BLaER1 treated with 17β-estradiol and CSF1 and Interleukin-3, amounts not matched to agents 10 nM and 100 nM (cell line): Measurements from ENCODE around the gene MTMR10.

Source experiments
- H3K27ac ChIP-seq, 11 experiments: shearing (Covaris generic); formaldehyde crosslinking; 2 replicates each; pipeline ENCODE4 v1.8.1; 2022
- H3K27me3 ChIP-seq, 11 experiments: shearing (Covaris generic); formaldehyde crosslinking; 2 replicates each; pipeline ENCODE4 v1.8.1; 2022
- H3K36me3 ChIP-seq, 11 experiments: shearing (Covaris generic); formaldehyde crosslinking; 2 replicates each; pipeline ENCODE4 v1.8.1; 2022
- H3K4me1 ChIP-seq, 10 experiments: shearing (Covaris generic); formaldehyde crosslinking; 2 replicates each; pipeline ENCODE4 v1.8.1; 2022
- H3K4me2 ChIP-seq, 11 experiments: shearing (Covaris generic); formaldehyde crosslinking; 2 replicates each; pipeline ENCODE4 v1.8.1; 2022
- H3K4me3 ChIP-seq, 10 experiments: shearing (Covaris generic); formaldehyde crosslinking; 2 replicates each; pipeline ENCODE4 v1.8.1; 2022
- H3K9ac ChIP-seq, 11 experiments: shearing (Covaris generic); formaldehyde crosslinking; 2 replicates each; pipeline ENCODE4 v1.8.1; 2022
- H3K9me3 ChIP-seq, 11 experiments: shearing (Covaris generic); formaldehyde crosslinking; replicated peaks in 1 of 11; 2 replicates each; pipeline ENCODE4 v1.8.1; 2022
- H4K20me1 ChIP-seq, 11 experiments: shearing (Covaris generic); formaldehyde crosslinking; 2 replicates each; pipeline ENCODE4 v1.8.1; 2022
- Cebpa-rat ChIP-seq, 11 experiments: shearing (Covaris generic); IDR thresholded peaks; 2 replicates each; pipeline ENCODE4 v1.8.1; 2022

The MTMR10 gene

GRCh38 chr15:31031471-31032067 is 40.1 kb upstream of the MTMR10 start:
- Histone ChIP-seq H3K4me3 (no peak overlapping the region), H3K27ac (no peak overlapping the region)

GRCh38 chr15:31027910-31028578 is 36.6 kb upstream of the MTMR10 start:
- peaks cover 0 to 6% (median 5%) of the 10 kb centered on the region in 10 experiments; a peak in 12 of 20 replicates for H3K4me1 ChIP-seq
- H4K20me1 ChIP-seq, result no peaks in the 10 kb centered on the region
- H3K27me3 ChIP-seq, result no peaks in the 10 kb centered on the region
- H3K9me3 ChIP-seq, result no peaks in the 10 kb centered on the region
- H3K36me3 ChIP-seq, result no peaks in the 10 kb centered on the region
- no peak overlapping the region for H3K9ac ChIP-seq
- H3K4me3 ChIP-seq, result no peak overlapping the region
- no peak for TF ChIP-seq Cebpa-rat (IDR thresholded peaks at IDR 0.05)
- H3K4me2 ChIP-seq, result no peak overlapping the region
- no peak overlapping the region for H3K27ac ChIP-seq

More at GRCh38 chr15:31031471-31032067, 40.1 kb upstream of the MTMR10 start:
- no peak for TF ChIP-seq Cebpa-rat (IDR thresholded peaks at IDR 0.05)
- Histone ChIP-seq H3K9me3 (no peaks in the 10 kb centered on the region), H3K36me3 (no peaks in the 10 kb centered on the region), H3K4me1 (no peaks in the 10 kb centered on the region; a peak in 1 of 20 replicates), H3K27me3 (no peaks in the 10 kb centered on the region), H3K9ac (no peak overlapping the region), H4K20me1 (no peaks in the 10 kb centered on the region), H3K4me2 (no peak overlapping the region)

- H4K20me1 ChIP-seq, result no peaks in the 10 kb centered on the region
- H3K4me3 ChIP-seq, result no peak overlapping the region
- H3K27ac ChIP-seq, result no peak overlapping the region
- TF ChIP-seq Cebpa-rat (IDR thresholded peaks at IDR 0.05), result no peak
- H3K27me3 ChIP-seq, result no peaks in the 10 kb centered on the region
- no peaks in the 10 kb centered on the region for H3K36me3 ChIP-seq
- no peak overlapping the region for H3K4me2 ChIP-seq
- peaks cover 0 to 11% (median 8%) of the 10 kb centered on the region in 10 experiments; a peak in 12 of 20 replicates for H3K4me1 ChIP-seq
- no peak overlapping the region for H3K9ac ChIP-seq
- H3K9me3 ChIP-seq, result peaks cover 0 to 3% (median 0%) of the 10 kb centered on the region in 11 experiments; a peak in 2 of 22 replicates
Measured at GRCh38 chr15:31025996-31026395, 34.6 kb upstream of the MTMR10 start.

- Histone ChIP-seq H3K27me3 (no peaks in the 10 kb centered on the region), H3K4me2 (no peak overlapping the region), H3K9ac (no peak overlapping the region), H4K20me1 (no peaks in the 10 kb centered on the region), H3K36me3 (no peaks in the 10 kb centered on the region), H3K27ac (no peak overlapping the region), H3K4me1 (peaks cover 0 to 11% (median 8%) of the 10 kb centered on the region in 10 experiments; a peak in 12 of 20 replicates), H3K4me3 (no peak overlapping the region), H3K9me3 (peaks cover 0 to 3% (median 0%) of the 10 kb centered on the region in 11 experiments; a peak in 2 of 22 replicates)
- no peak for TF ChIP-seq Cebpa-rat (IDR thresholded peaks at IDR 0.05)
Measured at GRCh38 chr15:31024979-31025378, 33.6 kb upstream of the MTMR10 start.

GRCh38 chr15:31024330-31024729 is 32.9 kb upstream of the MTMR10 start:
- Histone ChIP-seq H3K36me3 (no peaks in the 10 kb centered on the region), H3K4me2 (no peak overlapping the region), H3K4me3 (no peak overlapping the region), H3K9ac (no peak overlapping the region), H3K4me1 (peaks cover 0 to 11% (median 8%) of the 10 kb centered on the region in 10 experiments; a peak in 12 of 20 replicates), H3K27ac (no peak overlapping the region), H3K27me3 (no peaks in the 10 kb centered on the region), H3K9me3 (peaks cover 0 to 3% (median 0%) of the 10 kb centered on the region in 11 experiments; a peak in 2 of 22 replicates), H4K20me1 (no peaks in the 10 kb centered on the region)
- TF ChIP-seq Cebpa-rat (IDR thresholded peaks at IDR 0.05), result no peak

GRCh38 chr15:31023841-31024240 is 32.4 kb upstream of the MTMR10 start:
- H4K20me1 ChIP-seq, result no peaks in the 10 kb centered on the region
- H3K27ac ChIP-seq, result no peak overlapping the region
- peaks cover 0 to 3% (median 0%) of the 10 kb centered on the region in 11 experiments; a peak in 2 of 22 replicates for H3K9me3 ChIP-seq
- H3K4me1 ChIP-seq, result peaks cover 0 to 11% (median 8%) of the 10 kb centered on the region in 10 experiments; a peak in 12 of 20 replicates
- H3K36me3 ChIP-seq, result no peaks in the 10 kb centered on the region
- no peak overlapping the region for H3K4me3 ChIP-seq
- no peak overlapping the region for H3K9ac ChIP-seq
- no peak overlapping the region for H3K4me2 ChIP-seq
- TF ChIP-seq Cebpa-rat (IDR thresholded peaks at IDR 0.05), result no peak
- no peaks in the 10 kb centered on the region for H3K27me3 ChIP-seq

GRCh38 chr15:31021067-31021665 is 29.7 kb upstream of the MTMR10 start:
- TF ChIP-seq Cebpa-rat (IDR thresholded peaks at IDR 0.05), result no peak
- Histone ChIP-seq H3K4me2 (no peak overlapping the region), H3K9me3 (peaks cover 0 to 3% (median 0%) of the 10 kb centered on the region in 11 experiments; a peak in 2 of 22 replicates), H3K36me3 (no peaks in the 10 kb centered on the region), H3K9ac (no peak overlapping the region), H3K4me1 (peaks cover 0 to 12% (median 9%) of the 10 kb centered on the region in 10 experiments; a peak in 16 of 20 replicates), H3K27me3 (no peaks in the 10 kb centered on the region), H3K4me3 (no peak overlapping the region), H3K27ac (no peak overlapping the region), H4K20me1 (no peaks in the 10 kb centered on the region)

- Histone ChIP-seq H3K4me2 (no peak overlapping the region), H3K9me3 (peaks cover 0 to 3% (median 0%) of the 10 kb centered on the region in 11 experiments; a peak in 2 of 22 replicates), H3K27ac (no peak overlapping the region), H3K4me1 (peaks cover 0 to 17% (median 10%) of the 10 kb centered on the region in 10 experiments; a peak in 17 of 20 replicates), H3K9ac (no peak overlapping the region), H3K27me3 (no peaks in the 10 kb centered on the region), H3K4me3 (no peak overlapping the region), H3K36me3 (no peaks in the 10 kb centered on the region), H4K20me1 (no peaks in the 10 kb centered on the region)
- TF ChIP-seq Cebpa-rat (IDR thresholded peaks at IDR 0.05), result no peak
Measured at GRCh38 chr15:31020542-31020941, 29.1 kb upstream of the MTMR10 start.

GRCh38 chr15:31019986-31020385 is 28.6 kb upstream of the MTMR10 start:
- Histone ChIP-seq H3K27ac (no peak overlapping the region), H3K36me3 (no peaks in the 10 kb centered on the region), H3K9me3 (peaks cover 0 to 3% (median 0%) of the 10 kb centered on the region in 11 experiments; a peak in 2 of 22 replicates), H3K4me3 (no peak overlapping the region), H3K9ac (no peak overlapping the region), H3K4me2 (no peak overlapping the region), H3K4me1 (peaks cover under 1 to 20% (median 11%) of the 10 kb centered on the region in 10 experiments; a peak in 19 of 20 replicates), H4K20me1 (no peaks in the 10 kb centered on the region), H3K27me3 (no peaks in the 10 kb centered on the region)
- no peak for TF ChIP-seq Cebpa-rat (IDR thresholded peaks at IDR 0.05)
